ENCODE measurements around the gene FGF9.

DNA sequence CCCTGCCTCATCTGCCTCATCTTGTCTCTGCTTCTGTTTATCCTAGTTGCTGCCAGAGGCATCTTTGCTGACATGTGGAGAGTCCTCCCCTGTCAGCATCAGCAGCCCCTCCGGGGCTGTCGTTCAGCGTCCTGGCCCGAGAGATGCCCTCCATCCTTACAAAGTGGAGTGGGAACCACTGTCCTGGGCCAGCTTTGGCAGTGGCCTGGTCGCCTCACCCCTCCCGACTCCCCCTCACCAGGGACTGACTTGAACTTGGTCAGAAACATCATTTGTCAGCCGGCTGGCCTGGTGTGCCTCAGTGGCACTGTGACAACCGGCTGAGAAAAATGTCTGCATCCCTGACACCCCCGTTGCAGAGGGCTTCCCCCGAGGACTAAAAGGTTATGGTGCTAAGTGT, 20.6 kb downstream of the FGF9 start:
- TF ChIP-seq, protein P1, sequence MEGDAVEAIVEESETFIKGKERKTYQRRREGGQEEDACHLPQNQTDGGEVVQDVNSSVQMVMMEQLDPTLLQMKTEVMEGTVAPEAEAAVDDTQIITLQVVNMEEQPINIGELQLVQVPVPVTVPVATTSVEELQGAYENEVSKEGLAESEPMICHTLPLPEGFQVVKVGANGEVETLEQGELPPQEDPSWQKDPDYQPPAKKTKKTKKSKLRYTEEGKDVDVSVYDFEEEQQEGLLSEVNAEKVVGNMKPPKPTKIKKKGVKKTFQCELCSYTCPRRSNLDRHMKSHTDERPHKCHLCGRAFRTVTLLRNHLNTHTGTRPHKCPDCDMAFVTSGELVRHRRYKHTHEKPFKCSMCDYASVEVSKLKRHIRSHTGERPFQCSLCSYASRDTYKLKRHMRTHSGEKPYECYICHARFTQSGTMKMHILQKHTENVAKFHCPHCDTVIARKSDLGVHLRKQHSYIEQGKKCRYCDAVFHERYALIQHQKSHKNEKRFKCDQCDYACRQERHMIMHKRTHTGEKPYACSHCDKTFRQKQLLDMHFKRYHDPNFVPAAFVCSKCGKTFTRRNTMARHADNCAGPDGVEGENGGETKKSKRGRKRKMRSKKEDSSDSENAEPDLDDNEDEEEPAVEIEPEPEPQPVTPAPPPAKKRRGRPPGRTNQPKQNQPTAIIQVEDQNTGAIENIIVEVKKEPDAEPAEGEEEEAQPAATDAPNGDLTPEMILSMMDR (IDR thresholded peaks at IDR 0.05; ENCODE audit: low read depth, low read length): no peak
- TF ChIP-seq EZH2phosphoT487 (IDR thresholded peaks at IDR 0.05; ENCODE audit: low read depth): no peak

All from OCI-LY3 (cell line).